Pulmonary artery endothelial cell (primary cell): Measurements from ENCODE around the gene SLC25A40. TPM values are rescaled to one million over a fixed set of nuclear protein-coding genes. Genes with fewer than 3 reads are reported as not detected.

ENCODE experiments used
- DNase-seq: peaks from one replicate; pipeline ENCODE4 v3.0.0-alpha.2; 2011; ENCODE audit warnings: low read depth, low spot score
- total RNA-seq: library from RNA; depleted of rRNA; stranded (reverse); fragments of >200 nt; gene quantifications from 2 replicates; pipeline ENCODE4 v1.2.3, GENCODE V29; 2014

The SLC25A40 gene
- total RNA-seq, 1 donor from 2014 or later = 4.3 TPM

DNA sequence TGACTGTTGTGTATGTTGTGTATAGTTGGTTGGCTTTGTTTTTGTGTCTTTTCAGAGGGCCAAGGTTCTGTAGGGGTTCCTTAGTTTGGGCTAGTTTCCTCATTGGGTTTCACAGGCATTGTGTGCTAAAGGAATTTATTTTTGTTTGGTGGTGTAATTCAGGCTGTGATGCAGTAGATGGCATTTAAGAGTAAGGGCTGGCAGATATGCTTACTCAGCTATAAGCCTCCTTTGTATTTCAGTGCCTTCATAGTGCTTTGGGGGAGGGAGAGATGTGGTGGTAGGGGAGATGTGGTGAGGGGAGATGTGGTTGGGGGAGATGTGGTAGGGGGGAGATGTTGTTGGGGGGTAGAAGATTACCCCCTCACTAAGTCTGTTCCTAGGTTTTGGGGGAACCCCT is 91.7 kb downstream of the SLC25A40 start:
- DNase-seq = no peak

Other genes starting within 250 kb of the SLC25A40 start
- 1.3 and 1.7 TPM in 2 replicates for gene RUNDC3B, start 248.0 kb downstream of the SLC25A40 start, total RNA-seq
- gene DBF4, start 133 bp upstream of the SLC25A40 start, total RNA-seq = 23.7 and 40.1 TPM in 2 replicates
- 0.13 and 1.5 TPM in 2 replicates for gene ADAM22, start 57.9 kb upstream of the SLC25A40 start, total RNA-seq